GM12865 (cell line): ENCODE data around the gene C20orf204.
A peak's percentile ranks its signal among the peaks of the same experiment; 100 is the strongest.

ENCODE experiments used
- DNase-seq: peaks from one replicate; pipeline ENCODE4 v3.0.0; 2010; ENCODE audit warnings: low read depth
- H3K4me3 ChIP-seq: 2 replicates; pipeline ENCODE4 v1.5.1; 2011; ENCODE audit warnings: mild to moderate bottlenecking, low read depth, low read length, control low read depth
- TF ChIP-seq, protein P1 (sequence below): IDR thresholded peaks from 2 replicates; pipeline ENCODE4 v1.5.1; 2011; ENCODE audit warnings: low read length, control low read depth, low read depth, inconsistent platforms; ENCODE audit not compliant: insufficient read depth; ENCODE audit errors: missing control alignments

C20orf204 gene

GRCh38 chr20:64035933-64036345, at the start of gene C20orf204:
TSS of gene C20orf204 (plus strand) at chr20:64036182. CDS start at chr20:64036324, 142 bp downstream.
- peak within 1 kb of the TSS; percentile 70 for H3K4me3 ChIP-seq
- no peak for DNase-seq
- TF ChIP-seq, protein P1, sequence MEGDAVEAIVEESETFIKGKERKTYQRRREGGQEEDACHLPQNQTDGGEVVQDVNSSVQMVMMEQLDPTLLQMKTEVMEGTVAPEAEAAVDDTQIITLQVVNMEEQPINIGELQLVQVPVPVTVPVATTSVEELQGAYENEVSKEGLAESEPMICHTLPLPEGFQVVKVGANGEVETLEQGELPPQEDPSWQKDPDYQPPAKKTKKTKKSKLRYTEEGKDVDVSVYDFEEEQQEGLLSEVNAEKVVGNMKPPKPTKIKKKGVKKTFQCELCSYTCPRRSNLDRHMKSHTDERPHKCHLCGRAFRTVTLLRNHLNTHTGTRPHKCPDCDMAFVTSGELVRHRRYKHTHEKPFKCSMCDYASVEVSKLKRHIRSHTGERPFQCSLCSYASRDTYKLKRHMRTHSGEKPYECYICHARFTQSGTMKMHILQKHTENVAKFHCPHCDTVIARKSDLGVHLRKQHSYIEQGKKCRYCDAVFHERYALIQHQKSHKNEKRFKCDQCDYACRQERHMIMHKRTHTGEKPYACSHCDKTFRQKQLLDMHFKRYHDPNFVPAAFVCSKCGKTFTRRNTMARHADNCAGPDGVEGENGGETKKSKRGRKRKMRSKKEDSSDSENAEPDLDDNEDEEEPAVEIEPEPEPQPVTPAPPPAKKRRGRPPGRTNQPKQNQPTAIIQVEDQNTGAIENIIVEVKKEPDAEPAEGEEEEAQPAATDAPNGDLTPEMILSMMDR, result no peak

- no peak for DNase-seq
- TF ChIP-seq, protein P1, result no peak
- no peak overlapping the region for H3K4me3 ChIP-seq
Measured at GRCh38 chr20:64000906-64001305, 35.1 kb upstream of the C20orf204 start.

GRCh38 chr20:64001607-64002011, 34.4 kb upstream of the C20orf204 start:
- DNase-seq, result no peak
- TF ChIP-seq, protein P1, result no peak
- H3K4me3 ChIP-seq, result no peak overlapping the region

- H3K4me3 ChIP-seq, result no peak overlapping the region
- TF ChIP-seq, protein P1, result no peak
- no peak for DNase-seq
Measured at GRCh38 chr20:64003960-64004725, 31.8 kb upstream of the C20orf204 start.

- H3K4me3 ChIP-seq, result no peak overlapping the region
- TF ChIP-seq, protein P1, result no peak
- DNase-seq, result no peak
Measured at GRCh38 chr20:64005394-64005793, 30.6 kb upstream of the C20orf204 start.

DNA sequence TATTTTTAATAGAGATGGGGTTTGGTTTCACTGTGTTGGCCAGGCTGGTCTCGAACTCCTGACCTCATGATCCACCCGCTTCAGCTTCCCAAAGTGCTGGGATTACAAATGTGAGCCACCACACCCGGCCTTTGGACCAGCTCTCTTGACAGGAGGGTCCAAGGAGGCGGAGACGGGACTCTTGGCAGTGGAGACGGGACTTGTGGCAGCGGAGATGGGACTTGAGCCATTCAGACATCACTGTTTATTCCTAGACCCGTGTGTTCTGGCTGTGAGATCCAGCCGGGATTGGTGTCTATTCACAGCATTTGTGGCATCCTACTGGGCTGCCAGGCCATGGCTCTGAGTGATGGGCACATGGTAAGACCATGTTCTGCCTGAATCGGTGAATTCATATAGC, 29.5 kb upstream of the C20orf204 start:
- TF ChIP-seq, protein P1, result no peak
- DNase-seq, result no peak

GRCh38 chr20:64006902-64007301, 29.1 kb upstream of the C20orf204 start:
- TF ChIP-seq, protein P1, result no peak
- DNase-seq, result peak; percentile 51
- H3K4me3 ChIP-seq, result no peak overlapping the region

More for the DNA sequence above, 29.5 kb upstream of the C20orf204 start:
- no peak overlapping the region for H3K4me3 ChIP-seq
